NK-92 (cell line): ENCODE results near the gene MAFF.
A peak's percentile ranks its signal among the peaks of the same experiment; 100 is the strongest.
"Not testable (repeated sequence)": the region's sequence is repeated elsewhere in the genome, so short reads cannot be mapped to it uniquely, and the experiment has no call there.

Experiments used
- DNase-seq: peaks from one replicate; lab custom pipeline; 2025; ENCODE audit not compliant: unreplicated experiment; lab: John Stamatoyannopoulos, UW

MAFF gene

DNA sequence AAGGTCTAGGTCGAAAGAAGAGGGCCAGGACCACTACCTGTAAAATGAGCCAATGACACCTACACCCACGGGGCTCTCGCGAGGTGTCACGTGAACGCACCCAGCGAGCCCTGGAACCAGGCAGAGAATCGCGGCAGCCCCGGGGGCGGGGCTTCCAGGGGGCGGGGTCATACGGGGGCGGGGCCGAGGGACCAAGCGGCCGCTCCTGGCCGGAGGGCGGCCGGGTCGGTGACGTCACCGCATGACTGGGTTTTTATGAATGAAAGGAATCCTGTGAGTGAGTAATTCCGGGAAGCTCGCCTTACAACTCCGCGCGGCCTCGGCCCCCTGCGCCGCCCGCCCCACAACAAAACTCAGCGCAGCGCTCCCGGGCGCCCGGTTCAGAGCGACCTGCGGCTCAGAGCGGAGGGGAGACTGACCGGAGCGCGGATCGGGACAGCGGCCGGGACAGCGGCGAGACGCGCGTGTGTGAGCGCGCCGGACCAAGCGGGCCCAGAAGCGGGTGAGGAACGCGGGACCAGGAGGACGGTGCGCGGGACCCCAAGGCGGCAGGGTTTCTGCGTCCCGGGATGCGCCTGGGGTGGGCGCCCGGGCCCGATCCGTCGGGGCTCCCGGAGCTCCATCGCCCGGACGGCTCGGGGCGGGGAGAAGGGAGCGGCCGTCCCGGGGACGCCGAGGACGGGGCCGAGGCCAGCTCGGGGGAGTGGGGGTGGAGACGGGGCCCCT is at the start of gene MAFF:
TSS of gene MAFF (plus strand) at position 284 of the 726 bp plus-strand sequence. CDS start 11,860 bp downstream, outside the sequence.
- peak; percentile 38 for DNase-seq

DNA sequence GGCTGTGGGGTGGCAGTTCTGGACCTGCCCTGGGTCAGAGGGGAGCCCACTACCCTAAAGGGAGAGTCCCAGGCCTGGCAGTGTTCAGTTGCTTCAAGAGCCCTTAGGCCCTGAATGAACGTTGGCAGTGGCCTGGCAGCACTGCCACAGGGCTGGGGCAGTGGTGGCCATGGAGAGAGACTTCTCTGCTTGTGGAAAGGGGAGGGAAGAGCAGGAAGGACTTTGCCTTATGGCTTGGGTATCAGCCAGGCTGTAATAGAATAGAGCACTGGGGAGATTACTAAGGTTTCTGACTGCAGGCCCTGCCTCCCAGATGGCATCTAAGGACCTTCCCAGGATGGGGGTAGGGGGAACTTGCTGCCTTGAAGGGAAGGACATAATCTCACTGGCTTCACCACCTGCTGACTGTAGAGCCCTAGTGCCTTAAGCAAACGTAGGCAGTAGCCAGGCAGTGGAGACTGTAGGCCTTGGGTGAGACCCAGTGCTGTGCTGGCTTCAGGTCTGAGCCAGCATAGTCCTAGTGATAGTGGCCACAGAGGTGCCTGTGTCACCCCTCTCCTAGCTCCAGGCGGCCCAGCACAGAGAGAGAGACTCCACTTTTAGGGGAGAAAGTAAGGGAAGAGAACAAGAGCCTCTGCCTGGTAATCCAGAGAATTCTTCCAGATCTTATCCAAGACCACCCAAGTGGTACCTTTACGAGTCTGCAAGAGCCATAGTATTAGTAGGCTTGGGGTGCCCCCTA is 47.8 kb upstream of the MAFF start:
- DNase-seq: no peak

DNA sequence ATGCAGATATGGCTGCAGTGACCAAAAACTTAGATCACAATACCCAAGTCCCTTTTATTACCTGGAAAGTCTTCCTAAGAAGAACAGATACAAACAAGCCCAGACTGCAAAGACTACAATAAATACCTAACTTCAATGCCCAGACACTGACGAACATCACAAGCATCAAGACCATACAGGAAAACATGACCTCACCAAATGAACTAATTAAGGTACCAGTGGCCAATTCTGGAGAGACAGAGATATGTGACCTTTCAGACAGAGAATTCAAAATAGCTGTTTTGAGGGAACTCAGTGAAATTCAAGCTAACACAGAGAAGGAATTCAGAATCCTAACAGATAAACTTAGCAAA is 47.3 kb upstream of the MAFF start:
- not testable (repeated sequence) for DNase-seq

DNA sequence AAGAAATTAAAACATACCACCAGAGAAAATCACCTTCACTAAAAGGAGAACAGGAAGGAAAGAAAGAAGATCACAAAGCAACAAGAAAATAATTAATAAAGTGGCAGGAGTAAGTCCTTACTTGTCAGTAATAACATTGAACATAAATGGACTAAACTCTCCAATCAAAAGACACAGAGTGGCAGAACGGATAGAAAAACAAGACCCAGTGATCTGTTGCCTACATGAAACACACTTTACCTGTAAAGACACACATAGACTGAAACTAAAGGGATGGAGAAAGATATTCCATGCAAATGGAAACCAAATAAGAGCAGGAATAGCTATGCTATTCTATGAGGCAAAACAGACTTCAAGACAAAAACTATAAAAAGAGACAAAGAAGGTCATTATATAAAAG is 46.1 kb upstream of the MAFF start:
- no peak for DNase-seq

DNA sequence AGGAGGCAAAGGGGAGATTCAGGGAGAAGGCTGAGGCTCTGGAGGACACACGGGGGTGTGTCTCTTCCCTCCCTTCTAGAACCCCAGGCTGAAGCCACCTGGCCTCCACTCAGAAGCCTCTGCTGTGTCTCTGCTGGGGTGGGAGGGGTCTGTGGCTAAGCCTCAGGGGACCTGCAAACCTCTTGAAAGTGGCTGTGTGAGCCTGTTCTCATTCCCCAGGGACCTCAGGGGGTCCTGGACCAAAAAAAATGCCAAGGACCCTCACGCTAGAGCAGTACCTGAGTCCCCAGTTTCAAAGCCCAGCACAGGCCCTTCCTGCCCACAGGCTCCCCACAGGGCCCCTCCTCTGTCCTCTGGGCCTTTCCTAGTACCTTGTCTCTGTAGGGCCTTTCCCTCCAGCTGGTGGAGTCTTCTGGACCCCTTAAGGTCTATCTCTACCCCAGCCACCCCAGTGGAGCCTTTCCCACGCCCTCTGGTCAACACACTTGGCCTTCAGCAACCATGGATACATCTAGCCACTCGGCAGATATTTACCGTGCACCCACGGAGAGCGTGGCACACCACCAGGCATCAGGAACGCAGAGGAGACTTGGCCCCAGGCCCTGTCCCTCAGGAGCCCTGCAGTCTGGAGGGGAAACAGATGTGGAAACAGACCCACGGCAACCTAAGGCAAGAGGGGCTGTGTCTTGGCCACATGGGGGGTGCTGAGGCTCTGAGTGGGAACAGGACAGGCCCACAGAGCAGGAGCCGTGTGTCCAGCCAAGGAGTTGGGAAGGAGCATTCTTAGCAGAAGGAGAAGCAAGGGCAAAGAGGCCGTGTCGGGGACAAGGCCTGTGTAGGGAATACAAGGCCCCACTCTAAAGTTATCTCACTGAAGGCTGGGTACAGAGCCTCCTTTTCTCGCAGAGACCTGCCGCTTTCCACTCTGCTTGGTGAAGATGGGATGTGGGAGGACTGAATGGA is 38.6 kb upstream of the MAFF start:
- DNase-seq: no peak

DNA sequence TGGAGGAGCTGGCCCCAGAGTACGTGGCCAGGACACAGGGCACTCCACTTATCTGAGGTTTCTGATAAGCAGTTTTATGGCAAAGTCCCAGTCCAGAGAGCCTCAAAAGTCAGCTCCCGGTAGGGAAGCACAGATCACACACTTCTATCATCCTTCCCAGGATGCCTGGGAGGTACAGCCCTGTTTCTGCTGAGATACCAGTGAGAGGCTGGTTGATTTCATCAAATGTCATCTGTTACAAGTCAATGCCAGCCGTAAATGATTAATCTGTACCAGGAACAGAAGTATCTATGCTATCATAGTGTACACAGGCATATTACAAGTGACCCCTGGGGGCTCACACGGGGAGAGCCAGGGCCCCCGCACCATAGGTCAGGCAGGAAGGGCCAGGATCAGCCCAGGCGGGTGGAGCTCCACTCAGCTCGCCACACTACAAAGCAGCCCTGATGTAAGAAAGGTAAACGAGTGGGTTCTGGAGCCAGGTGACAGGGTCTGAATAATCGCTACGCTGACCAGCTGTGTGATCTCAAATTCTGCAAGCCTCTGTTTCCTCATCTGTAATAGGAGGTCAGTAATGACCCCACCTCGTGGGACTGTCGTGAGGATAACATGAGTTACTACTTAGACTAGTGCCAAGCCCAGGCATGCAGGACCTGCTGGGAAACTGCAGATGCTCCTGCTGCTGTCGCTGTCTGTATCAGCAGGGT is 37.8 kb upstream of the MAFF start:
- DNase-seq: no peak

DNA sequence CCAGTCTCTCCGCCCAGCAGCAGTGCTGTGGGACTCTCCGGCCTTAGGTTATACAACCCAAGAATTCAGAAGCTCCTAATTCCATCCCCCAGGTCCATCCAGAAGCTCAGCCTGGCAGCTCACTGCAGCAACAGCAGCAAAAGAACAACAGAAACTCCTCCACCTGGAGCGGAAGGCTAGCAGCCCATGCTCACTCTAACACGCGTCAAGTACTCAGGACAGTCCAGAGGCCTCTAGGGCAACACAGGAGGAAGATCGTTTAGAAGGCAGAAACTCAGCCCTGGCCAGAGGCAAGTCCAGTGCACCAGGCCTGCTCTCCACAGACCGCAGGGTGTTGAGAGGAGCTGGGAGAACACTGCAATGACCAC is 37.3 kb upstream of the MAFF start:
- no peak for DNase-seq

DNA sequence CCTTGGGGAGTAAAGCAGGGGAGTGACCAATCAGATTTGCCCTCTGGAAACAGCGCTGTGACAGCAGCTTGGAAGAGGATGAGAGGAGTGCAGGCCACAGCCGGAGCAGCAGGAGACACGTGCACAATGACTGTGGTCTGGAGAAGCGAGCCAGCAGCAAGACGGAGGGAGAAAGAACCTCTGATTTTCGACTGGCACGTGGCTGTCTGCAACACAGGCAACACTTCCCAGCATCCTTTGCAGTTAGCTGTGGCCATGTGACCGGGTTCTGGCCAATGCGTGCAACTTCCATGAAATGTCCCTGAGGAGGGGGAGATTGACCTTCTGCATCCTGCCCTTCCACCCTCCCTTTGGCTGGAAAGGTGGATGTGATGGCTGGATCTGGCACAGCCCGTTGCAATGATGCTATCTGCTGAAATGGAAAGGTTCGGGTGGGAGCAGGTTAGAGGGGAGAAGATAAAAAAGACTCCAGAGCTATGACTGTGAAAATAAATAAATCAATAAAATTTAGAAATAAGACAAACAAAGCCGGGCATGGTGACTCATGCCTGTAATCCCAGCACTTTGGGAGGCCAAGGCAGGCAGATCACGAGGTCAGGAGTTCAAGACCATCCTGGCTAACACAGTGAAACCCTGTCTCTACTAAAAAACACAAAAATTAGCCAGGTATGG is 35.7 kb upstream of the MAFF start:
- DNase-seq: no peak

DNA sequence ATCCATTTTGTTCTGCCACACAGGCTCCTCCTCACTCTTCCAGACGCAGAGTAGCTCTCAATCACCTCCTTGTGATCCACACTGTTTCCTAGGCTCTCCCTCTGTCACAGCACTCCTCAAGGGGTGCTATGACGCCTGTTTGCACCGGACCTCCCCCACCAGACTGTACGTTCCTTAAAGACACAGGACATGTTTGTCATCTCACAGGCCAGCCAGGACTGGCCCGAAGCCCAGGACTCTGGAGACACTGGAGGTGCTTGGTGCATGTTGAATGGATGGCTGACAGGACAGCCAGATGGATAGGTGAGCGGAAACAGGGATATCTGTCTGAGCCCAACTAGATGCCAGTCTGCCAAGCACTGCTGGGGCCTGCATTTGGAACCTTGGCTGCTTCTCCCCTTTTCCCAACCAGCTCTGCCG is 33.8 kb upstream of the MAFF start:
- no peak for DNase-seq

DNA sequence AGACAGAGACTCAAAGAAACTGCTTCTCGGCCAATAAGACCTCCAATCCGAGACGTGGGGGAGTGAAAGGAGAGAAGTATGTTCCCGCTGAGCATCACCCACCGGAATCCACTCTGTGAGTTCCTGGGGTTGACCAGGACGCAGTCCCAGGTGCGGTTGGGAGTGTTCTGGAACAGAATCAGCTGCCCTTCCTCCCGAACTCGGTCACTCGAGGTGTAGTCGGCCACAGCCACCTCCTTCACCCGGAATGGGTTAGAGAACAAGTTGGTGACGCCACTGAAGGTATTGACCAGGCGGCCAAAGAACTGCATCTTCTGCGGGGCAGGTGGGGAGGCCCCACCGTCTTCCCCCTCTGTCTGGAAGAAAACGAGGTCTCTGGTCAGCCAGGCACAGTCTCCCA is 32.7 kb upstream of the MAFF start:
- no peak for DNase-seq

DNA sequence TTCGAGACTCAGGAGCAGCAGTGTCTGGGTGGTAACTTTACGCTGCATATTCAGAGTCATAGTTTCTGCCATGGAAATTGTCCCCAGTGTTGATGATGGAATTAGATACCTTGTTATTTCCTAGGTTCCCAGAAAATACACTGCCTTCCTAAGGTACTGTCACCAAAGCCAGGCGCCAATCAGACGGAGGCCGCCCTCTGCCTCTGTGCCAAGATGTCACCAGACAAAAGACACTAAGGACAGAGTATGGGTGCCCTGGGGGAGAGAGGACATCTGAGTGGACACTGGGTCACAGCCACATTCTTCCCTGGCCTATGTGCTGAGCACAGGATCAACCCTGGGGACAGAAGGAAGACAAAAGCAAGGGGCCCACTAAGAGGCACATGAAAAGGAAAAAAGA is 31.3 kb upstream of the MAFF start:
- no peak for DNase-seq

DNA sequence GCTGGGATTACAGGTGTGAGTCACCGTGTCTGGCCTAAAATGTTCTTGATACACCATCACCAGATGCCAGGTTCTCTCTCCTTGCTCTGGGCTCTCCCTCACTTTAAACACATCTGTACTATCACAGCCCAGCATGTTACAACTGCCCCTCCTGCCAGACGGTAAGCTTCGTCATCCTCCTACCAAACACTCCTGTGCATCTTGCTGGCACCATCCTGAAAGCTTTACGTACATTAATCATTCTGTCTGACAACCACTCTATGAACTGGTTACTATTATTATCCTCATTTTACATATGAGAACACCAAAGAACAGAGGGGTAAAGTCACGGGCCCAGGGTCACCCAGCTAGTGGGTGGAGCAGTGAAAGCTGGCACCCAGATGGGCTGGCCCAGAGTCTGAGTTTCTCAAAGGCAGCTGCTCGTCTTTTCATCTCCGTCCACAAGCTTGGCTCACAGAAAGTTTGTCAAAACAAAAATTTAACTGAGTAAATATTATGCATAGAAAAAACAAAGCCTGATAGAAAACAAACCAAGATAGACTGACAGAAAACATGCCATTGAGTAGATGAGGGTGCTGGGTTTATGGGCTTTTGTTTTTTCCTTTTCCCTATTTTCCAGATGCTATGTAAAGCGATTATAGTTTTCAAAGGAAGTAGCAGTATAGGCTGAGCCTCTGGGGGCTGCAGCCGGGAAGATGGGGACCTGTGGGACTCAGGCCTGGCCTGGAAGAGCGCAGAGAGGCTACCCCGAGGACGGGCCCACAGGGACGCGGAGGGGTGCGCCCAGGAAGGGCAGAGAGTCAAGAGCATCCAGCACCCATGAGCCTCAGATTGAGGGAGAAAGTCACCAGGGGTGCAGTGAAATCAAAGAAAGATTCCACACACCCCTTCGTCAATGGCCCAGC is 29.6 kb upstream of the MAFF start:
- no peak for DNase-seq

DNA sequence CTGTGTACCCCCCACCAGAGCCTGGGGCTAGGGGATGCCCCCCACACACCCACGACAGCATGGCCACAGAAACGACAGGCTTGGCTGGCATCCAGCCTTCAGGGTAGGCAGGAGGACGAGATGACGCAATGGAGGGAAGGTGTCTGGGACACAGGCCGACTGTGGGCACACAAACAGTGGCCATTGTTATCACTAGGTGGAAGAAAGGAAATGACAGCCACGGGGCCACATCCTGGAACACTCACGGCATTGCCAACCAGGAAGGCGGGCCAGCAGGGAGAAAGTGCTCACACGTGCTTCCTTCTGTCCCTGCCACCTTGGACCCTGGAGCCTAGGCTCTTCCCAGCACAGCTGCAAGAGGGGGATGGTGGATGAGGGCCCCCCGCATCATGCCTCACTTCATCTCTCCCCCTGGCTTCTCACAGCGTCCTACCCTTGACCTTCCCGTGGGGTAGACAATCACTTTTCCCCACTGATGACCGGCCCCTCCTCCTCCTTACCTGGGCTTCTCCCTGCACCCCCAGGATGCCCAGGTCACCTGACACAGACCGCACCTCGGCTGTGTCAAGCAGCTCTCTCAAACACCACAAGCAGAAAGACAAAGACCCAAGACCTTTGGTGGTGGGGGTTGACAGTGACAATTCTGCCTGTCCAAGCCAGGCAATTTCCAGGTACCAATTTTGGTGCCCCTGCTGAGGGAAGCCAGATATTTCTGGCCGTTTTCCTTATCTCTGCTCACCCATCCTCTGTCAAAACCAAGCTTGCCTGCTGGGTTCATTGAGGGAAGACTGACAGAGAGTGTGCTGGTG is 28.8 kb upstream of the MAFF start:
- DNase-seq: no peak

DNA sequence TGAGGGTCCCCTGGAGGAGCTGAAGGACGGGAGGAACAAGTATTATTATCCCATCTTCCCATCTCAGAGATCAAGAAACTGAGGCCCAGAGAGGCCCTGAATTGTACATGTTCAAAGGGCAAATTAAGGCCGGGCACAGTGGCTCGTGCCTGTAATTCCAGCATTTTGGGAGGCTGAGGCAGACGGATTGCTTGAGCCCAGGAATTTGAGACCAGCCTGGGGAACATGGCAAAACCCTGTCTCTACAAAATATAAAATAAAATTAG is 28.2 kb upstream of the MAFF start:
- no peak for DNase-seq

DNA sequence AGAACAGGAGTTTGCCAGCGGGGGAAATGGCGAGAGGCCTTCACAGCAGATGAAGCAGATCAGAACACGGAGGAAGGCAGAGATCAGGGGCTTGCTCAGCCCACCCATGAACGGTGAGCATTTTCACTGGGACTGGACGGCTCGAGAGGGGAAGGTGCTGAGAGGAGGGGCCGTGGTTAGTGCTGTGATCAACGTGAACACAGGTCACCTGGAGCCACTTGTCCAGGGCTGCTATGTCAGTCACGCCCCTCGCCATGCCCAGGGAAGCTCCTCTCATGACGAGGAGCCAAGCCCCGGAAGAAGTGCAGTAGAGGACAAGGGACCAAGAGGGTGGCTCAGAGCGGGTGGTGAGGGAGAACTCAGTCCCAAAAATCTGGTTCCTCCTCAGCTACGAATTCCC is 27.2 kb upstream of the MAFF start:
- DNase-seq: no peak

DNA sequence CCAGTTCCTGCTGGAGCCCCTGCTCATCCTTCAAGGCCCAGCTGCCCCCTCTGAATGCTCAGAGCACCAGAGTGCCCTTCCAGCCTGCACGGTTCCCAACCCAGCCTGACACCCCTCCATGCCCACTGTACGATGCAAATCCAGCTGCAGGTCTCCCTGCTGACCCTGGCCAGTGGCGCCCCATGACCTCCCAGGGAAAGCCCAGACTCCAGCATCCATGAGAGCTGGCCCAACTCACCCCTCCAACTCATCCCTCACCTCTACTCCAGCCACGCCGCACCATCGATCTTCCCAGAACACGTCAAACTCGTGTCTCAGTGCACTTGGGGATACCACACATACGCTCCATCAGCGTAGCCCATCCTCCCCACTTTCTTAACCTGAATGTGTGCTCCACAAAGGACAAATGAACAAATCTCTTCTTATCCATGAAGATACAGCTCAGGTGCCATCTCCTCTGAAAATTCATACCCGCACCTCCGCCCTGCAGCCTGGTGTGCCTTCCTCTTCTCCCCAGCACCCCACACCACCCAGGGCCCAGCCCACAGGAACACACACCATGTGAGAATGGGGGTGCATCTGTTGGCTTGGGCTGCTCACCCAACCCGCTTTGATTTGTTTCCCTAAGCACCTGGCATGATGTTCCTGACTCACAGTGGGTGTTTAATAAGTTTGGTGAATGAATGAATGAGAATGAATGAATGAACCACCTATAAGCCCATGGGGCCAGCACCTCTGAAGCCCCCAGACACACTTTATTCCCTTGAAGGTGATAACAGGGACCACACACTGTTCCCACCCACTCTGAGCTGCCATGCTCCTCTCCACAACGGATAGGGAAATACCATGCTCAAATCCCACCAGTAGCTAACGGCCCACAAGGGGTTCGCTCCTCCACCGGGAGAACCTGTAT is 26.3 kb upstream of the MAFF start:
- no peak for DNase-seq

DNA sequence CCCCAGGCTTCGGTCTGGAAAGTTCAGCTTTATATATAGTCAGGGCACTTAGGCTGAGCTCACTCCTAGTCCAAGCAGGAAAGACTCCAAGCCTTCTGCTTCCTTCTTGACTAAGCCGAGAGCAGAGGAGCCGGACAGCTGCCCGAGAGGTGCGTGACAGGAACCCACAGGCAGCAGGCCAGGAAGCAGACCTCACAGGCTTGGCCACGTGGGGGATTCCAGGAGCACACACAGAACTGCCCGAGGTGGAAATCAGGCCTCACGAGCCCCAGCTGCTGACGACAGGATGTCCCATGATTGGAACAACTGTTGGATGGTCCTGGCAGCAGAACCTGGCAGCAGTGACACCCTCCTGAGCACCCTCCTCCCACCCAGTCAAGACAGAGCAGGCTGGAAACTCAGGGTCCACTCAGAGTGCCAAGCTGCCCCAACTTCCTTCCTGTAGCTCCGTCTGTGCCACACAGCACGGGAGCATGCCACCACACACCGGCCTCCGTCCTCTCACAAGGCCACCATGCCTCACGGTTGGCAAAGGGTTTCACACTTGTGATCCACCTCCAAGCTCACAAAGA is 25.5 kb upstream of the MAFF start:
- DNase-seq: no peak

DNA sequence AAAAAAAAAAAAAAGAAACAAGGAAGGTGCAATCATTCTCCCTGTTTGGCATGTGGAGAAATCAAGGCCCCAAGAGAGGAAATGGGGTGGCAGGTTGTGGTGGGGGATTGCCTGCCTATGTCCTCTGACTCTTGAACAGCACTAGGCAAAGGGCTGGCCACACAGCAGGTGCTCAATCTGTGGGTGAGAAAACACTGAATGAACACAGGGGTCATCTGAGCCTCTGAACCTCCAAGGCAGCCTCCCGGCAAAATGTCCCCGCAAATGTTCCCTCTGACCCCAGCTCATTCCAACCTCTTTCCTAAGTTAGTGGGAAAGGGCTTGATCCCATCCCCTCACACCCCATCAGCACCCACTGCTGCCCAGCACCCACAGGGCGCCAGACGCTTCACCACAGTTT is 24.8 kb upstream of the MAFF start:
- DNase-seq: no peak
